Pancreas (tissue), 10 donors: ENCODE data around the gene TRAF6. TPM values are rescaled to one million over a fixed set of nuclear protein-coding genes. Genes with fewer than 3 reads are reported as not detected.
A peak's percentile ranks its signal among the peaks of the same experiment; 100 is the strongest.
"Not testable (repeated sequence)": the region's sequence is repeated elsewhere in the genome, so short reads cannot be mapped to it uniquely, and the experiment has no call there.

ENCODE experiments used
- ATAC-seq, 4 donors: fragments of 200-7000 bp; cut with Tn5 transposase; one replicate each; pipeline versions ENCODE4 v1.8.0 to v1.9.1; 2020; ENCODE audit warnings: mild to moderate bottlenecking in 4 of 4, moderate library complexity in 4 of 4
- DNase-seq, 6 donors: peaks; one replicate each; pipeline ENCODE4 v3.0.0-alpha.2; 2020
- FAIRE-seq: peaks from 2 replicates; lab custom pipeline; 2012; peaks lifted over from hg19 to GRCh38; lab: Jason Lieb, UNC
- H3K27ac ChIP-seq, 4 donors: fragments of 200-600 bp; sonication (generic); 1 replicate in 3 of 4; 2 replicates in 1 of 4; pipeline versions ENCODE4 v1.5.0 to v1.8.0; 2020
- H3K27me3 ChIP-seq, 4 donors: fragments of 200-600 bp; one replicate each; pipeline ENCODE4 v1.8.0; 2021
- H3K36me3 ChIP-seq, 3 donors: fragments of 200-600 bp; sonication (generic) in 1 of 3; one replicate each; pipeline versions ENCODE4 v1.5.0 to v1.8.0; 2020 to 2021
- H3K4me1 ChIP-seq, 3 donors: fragments of 200-600 bp; one replicate each; pipeline ENCODE4 v1.8.0; 2021
- H3K4me3 ChIP-seq, 4 donors: fragments of 200-600 bp; sonication (generic) in 2 of 4; one replicate each; pipeline versions ENCODE4 v1.5.0 to v1.8.0; 2020 to 2021
- H3K9me3 ChIP-seq, 4 donors: fragments of 200-600 bp; one replicate each; pipeline ENCODE4 v1.8.0; 2021
- CTCF ChIP-seq, 4 donors: fragments of 200-600 bp; sonication (generic) in 3 of 4; IDR thresholded peaks; one replicate each; pipeline versions ENCODE4 v1.5.0 to v1.8.0; 2021; ENCODE audit warnings: antibody characterized with exemption in 4 of 4
- WGBS, 2 donors: extraction: QIAGEN DNeasy Blood & Tissue Kit; methylation state at CpG; one replicate each; pipeline ENCODE4 v1.1.7; 2013; 5-methylcytosine and 5-hydroxymethylcytosine counted together
- intact Hi-C, 3 donors: fragments of 100-400 bp; cut with DNase I; formaldehyde crosslinking; loops; one replicate each; pipeline versions ENCODE4 v1.11.1 to v1.14.2; 2022
- polyA plus RNA-seq, 2 donors: library from polyadenylated mRNA; stranded (reverse); fragments of 200-250 nt; gene quantifications; one replicate each; pipeline ENCODE4 v1.2.3, GENCODE V29; 2013
- total RNA-seq, 6 donors: library from RNA; stranded (reverse); fragmentation: NEBNext Ultra II Directional in 4 of 6; extraction: Animal tissue kit (Norgen Biotek cat#: 25700) in 4 of 6; gene quantifications; one replicate each; pipeline versions ENCODE4 v1.2.1 to v1.2.4, GENCODE V29; 2021 to 2023
- donor health status: healthy with polysubstance abuse.
- donor health status: DM: no; HTN: no; CAD: no; lungs with moderate emphysema.
- donor health status: DM: no; HTN: no; CAD: no.
- donor health status: control.
- donor health status: control.
- donor health status: Bipolar disorder and iron deficiency.
- donor health status: DM: yes; HTN: yes; CAD: no.
- donor health status: DM: no; HTN: no; CAD: no.
- donor health status: DM: no; HTN: no; CAD: no.
- donor health status: DM: yes; HTN: yes; CAD: no.

The TRAF6 gene
- total and polyA plus RNA-seq, 8 donors: 1.2 to 9.5 (median 5.7) TPM

GRCh38 chr11:36512016-36512415 lies 1.9 kb upstream of the TRAF6 start:
- Histone ChIP-seq H3K4me1 (peaks cover 0 to 8% (median 5%) of the 10 kb centered on the region in 3 donors), H3K9me3 (no peaks in the 10 kb centered on the region), H3K4me3 (no peak overlapping the region), H3K27me3 (no peaks in the 10 kb centered on the region), H3K27ac (no peak overlapping the region), H3K36me3 (no peaks in the 10 kb centered on the region)
- no peak for ATAC-seq
- 71 to 75% methylated on average over 5 of the region's 5 CpGs for WGBS, 2 donors
- TF ChIP-seq CTCF (IDR thresholded peaks at IDR 0.05): no peak
- intact Hi-C loops: no loop called here
- DNase-seq: no peak
- no peak for FAIRE-seq

GRCh38 chr11:36511062-36511461 lies 990 bp upstream of the TRAF6 start:
- Histone ChIP-seq H3K4me3 (peak overlapping the region in 2 of 4 donors; percentile 77 to 95), H3K4me1 (peaks cover 0 to 15% (median 5%) of the 10 kb centered on the region in 3 donors), H3K27ac (peak overlapping the region in 1 of 4 donors; percentile 94)
- H3K36me3 ChIP-seq, DNase-seq, FAIRE-seq, H3K27me3 ChIP-seq, ATAC-seq, H3K9me3 ChIP-seq, intact Hi-C loops: not testable (repeated sequence)
- WGBS, 2 donors: 60 to 66% methylated on average over 2 of the region's 2 CpGs

GRCh38 chr11:36510594-36510942 lies 496 bp upstream of the TRAF6 start:
- intact Hi-C loops: no loop called here
- no peaks in the 10 kb centered on the region for H3K9me3 ChIP-seq
- peaks cover 0 to 17% (median 5%) of the 10 kb centered on the region in 3 donors for H3K4me1 ChIP-seq
- H3K27me3 ChIP-seq: no peaks in the 10 kb centered on the region
- no peaks in the 10 kb centered on the region for H3K36me3 ChIP-seq
- ATAC-seq (peak; percentile 11 to 21 (median 13)), DNase-seq (no peak), FAIRE-seq (no peak)
- WGBS, 2 donors: 2% methylated on average over 8 of the region's 8 CpGs
- H3K27ac ChIP-seq: peak overlapping the region; percentile 91 to 94 (median 92)
- TF ChIP-seq CTCF (IDR thresholded peaks at IDR 0.05): no peak
- peak overlapping the region; percentile 77 to 96 (median 88) for H3K4me3 ChIP-seq

GRCh38 chr11:36509201-36509639 lies 852 bp downstream of the TRAF6 start:
- H3K4me1 ChIP-seq: peaks cover 0 to 17% (median 5%) of the 10 kb centered on the region in 3 donors
- peak overlapping the region; percentile 91 to 94 (median 92) for H3K27ac ChIP-seq
- intact Hi-C loops: no loop called here
- H3K9me3 ChIP-seq: no peaks in the 10 kb centered on the region
- DNase-seq: peak in 1 of 6 donors; percentile 45
- no peaks in the 10 kb centered on the region for H3K27me3 ChIP-seq
- FAIRE-seq: no peak
- peak overlapping the region; percentile 77 to 96 (median 88) for H3K4me3 ChIP-seq
- no peak for TF ChIP-seq CTCF (IDR thresholded peaks at IDR 0.05)
- peak; percentile 33 to 57 (median 36) for ATAC-seq
- H3K36me3 ChIP-seq: no peaks in the 10 kb centered on the region
- 0 to 1% methylated on average over 15 of the region's 15 CpGs for WGBS, 2 donors

- intact Hi-C loops: no loop called here
- peak in 1 of 4 donors; percentile 1 for ATAC-seq
- DNase-seq: no peak
- 5 to 8% methylated on average over 3 of the region's 3 CpGs for WGBS, 2 donors
- H3K4me3 ChIP-seq: peak overlapping the region in 3 of 4 donors; percentile 77 to 95 (median 81)
- peaks cover 0 to 17% (median 6%) of the 10 kb centered on the region in 3 donors for H3K4me1 ChIP-seq
- H3K36me3 ChIP-seq: no peaks in the 10 kb centered on the region
- TF ChIP-seq CTCF (IDR thresholded peaks at IDR 0.05): no peak
- H3K9me3 ChIP-seq: no peaks in the 10 kb centered on the region
- no peaks in the 10 kb centered on the region for H3K27me3 ChIP-seq
- no peak for FAIRE-seq
- H3K27ac ChIP-seq: peak overlapping the region in 2 of 4 donors; percentile 91 to 92
Observed at GRCh38 chr11:36508743-36509142, 1.3 kb downstream of the TRAF6 start.
